ENCODE measurements around the gene ARL2BP. TPM values are rescaled to one million over a fixed set of nuclear protein-coding genes. Genes with fewer than 3 reads are reported as not detected.

The ARL2BP gene
- total RNA-seq, 1 donor from 2014 or later = 35.9 TPM

DNA sequence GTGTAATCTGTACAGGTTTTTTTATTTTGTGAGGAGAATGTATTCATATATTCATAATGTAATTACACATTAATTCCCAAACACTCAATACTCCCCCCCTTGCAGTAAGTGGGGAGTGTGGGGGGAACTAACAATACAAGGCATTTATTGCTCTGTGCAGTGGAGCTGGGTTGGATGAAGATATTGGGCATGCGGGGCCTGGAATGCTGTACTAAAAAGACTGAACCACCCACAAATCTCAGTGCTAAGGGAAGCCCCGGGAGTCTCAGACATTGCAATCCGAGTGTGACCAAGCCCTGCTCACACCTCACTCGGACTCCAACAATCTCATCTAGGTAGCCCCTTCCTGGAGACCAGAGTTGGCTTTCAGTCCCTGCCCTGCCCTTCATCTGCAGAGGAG lies 33.4 kb downstream of the ARL2BP start:
- Mint-ChIP-seq H3K4me3 (no peak overlapping the region), H3K27me3 (ENCODE audit: low read depth) (peaks cover 20% of the 10 kb centered on the region), H3K9me3 (no peaks in the 10 kb centered on the region), H3K4me1 (peaks cover 7% of the 10 kb centered on the region), H3K36me3 (no peaks in the 10 kb centered on the region), H3K27ac (no peak overlapping the region)
- no peak for DNase-seq (ENCODE audit: low spot score in 2 of 2, unreplicated experiment in 2 of 2)
- TF ChIP-seq, protein P1, sequence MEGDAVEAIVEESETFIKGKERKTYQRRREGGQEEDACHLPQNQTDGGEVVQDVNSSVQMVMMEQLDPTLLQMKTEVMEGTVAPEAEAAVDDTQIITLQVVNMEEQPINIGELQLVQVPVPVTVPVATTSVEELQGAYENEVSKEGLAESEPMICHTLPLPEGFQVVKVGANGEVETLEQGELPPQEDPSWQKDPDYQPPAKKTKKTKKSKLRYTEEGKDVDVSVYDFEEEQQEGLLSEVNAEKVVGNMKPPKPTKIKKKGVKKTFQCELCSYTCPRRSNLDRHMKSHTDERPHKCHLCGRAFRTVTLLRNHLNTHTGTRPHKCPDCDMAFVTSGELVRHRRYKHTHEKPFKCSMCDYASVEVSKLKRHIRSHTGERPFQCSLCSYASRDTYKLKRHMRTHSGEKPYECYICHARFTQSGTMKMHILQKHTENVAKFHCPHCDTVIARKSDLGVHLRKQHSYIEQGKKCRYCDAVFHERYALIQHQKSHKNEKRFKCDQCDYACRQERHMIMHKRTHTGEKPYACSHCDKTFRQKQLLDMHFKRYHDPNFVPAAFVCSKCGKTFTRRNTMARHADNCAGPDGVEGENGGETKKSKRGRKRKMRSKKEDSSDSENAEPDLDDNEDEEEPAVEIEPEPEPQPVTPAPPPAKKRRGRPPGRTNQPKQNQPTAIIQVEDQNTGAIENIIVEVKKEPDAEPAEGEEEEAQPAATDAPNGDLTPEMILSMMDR (IDR thresholded peaks at IDR 0.05; ENCODE audit: unreplicated experiment) = no peak

DNA sequence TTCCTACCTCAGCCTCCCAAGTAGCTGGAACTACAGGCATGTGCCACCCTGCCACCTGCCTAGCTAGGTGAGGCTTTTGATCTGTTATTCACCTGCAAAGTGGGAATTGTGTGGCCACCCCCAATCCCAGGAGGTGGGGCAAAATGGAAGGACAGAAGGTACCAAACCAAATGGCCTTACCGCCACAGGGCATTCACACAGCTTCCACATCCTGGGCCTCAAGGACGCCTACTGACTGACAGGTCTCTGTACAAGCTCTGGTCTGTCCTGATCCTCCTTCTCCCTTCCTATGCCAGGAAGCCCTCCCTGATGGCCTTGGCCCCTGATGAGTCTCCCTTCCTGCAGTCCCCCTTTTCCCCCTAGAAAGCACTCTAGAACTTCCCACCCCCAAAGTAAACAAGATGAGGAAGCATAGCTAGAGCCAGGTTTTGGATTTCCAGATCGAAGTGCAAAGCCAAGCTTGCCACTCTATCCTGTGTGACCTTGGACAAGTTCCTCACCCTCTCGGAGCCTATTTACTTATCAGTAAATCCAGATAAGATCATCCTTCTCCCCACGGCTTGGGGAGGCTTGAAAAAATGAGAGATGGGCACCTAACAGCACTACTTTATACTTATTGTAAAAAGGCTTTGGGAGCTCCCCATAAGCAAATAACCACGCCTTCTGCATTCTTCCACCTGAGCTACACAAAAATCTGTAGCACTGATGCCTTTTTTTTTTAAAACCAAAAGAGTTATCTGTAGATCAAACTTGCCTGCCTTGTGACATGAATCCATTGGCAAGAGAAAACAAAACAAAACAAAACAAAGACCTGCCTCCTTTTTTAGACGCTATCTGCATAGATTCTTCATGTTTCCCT lies 35.0 kb downstream of the ARL2BP start:
- TF ChIP-seq, protein P1 (IDR thresholded peaks at IDR 0.05; ENCODE audit: unreplicated experiment) = no peak
- peaks cover 12% of the 10 kb centered on the region for H3K4me1 Mint-ChIP-seq
- no peak for DNase-seq (ENCODE audit: low spot score in 2 of 2, unreplicated experiment in 2 of 2)
- H3K4me3 Mint-ChIP-seq = no peak overlapping the region
- H3K36me3 Mint-ChIP-seq = no peaks in the 10 kb centered on the region
- H3K9me3 Mint-ChIP-seq = no peaks in the 10 kb centered on the region
- H3K27me3 Mint-ChIP-seq (ENCODE audit: low read depth) = peaks cover 30% of the 10 kb centered on the region
- no peak overlapping the region for H3K27ac Mint-ChIP-seq

DNA sequence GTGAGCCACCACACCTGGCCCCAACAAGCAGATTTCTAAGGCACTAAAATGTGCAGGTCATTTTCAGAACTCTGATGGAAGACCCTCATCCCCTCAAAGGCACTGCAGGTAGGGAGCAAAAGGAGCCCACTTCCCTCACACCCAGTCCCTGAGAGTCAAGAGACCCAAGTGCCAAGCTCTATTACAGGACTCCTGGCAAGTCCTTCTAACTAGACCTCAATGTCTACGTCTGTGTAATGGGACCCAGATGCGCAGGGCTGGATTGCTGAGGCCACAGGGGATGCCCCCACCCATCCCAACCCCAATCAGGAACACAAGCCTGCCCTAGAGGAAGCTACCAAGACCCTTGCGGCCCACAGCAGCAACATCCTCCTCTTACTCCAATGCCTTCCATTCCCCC lies 36.7 kb downstream of the ARL2BP start:
- DNase-seq (ENCODE audit: low spot score in 2 of 2, unreplicated experiment in 2 of 2) = no peak
- peaks cover 35% of the 10 kb centered on the region for H3K27me3 Mint-ChIP-seq (ENCODE audit: low read depth)
- H3K9me3 Mint-ChIP-seq = no peaks in the 10 kb centered on the region
- TF ChIP-seq, protein P1 (IDR thresholded peaks at IDR 0.05; ENCODE audit: unreplicated experiment) = no peak
- no peak overlapping the region for H3K4me3 Mint-ChIP-seq
- no peaks in the 10 kb centered on the region for H3K36me3 Mint-ChIP-seq
- H3K27ac Mint-ChIP-seq = no peak overlapping the region
- peaks cover 12% of the 10 kb centered on the region for H3K4me1 Mint-ChIP-seq

DNA sequence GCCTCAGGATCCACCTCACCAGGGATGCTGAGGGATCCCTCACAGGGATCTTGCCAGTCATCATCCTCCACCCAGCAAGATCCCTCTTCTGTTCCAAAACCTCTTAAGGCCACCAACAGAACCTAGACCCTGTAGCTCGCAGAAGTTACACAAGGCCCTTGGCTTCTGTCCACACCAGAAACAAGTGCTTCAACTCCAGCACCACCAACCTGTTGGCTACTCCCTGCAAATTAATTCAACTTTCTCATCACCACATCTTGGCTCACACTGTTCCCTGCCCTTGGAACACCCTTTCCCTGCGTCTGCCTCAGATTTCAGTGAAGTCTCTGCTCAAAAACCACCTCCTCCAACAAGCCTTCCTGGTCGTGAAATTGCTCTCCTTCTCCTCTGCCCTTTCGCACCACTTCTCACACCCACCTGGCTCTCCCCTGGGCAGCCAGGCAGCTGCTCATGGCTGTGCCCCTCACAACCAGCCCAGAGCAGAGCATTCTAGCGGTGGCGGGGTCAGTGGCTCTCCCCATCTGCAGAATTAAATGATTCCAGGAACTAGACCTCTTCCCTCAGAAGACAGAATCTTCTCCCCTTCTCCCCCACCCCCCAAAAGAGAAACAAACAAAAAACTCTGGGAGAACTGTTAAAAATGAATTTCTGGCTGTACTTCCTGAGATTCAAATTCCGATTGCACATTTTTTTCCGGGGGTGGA lies 37.6 kb downstream of the ARL2BP start:
- peaks cover 10% of the 10 kb centered on the region for H3K4me1 Mint-ChIP-seq
- TF ChIP-seq, protein P1 (IDR thresholded peaks at IDR 0.05; ENCODE audit: unreplicated experiment) = no peak
- no peak overlapping the region for H3K27ac Mint-ChIP-seq
- H3K36me3 Mint-ChIP-seq = no peaks in the 10 kb centered on the region
- no peaks in the 10 kb centered on the region for H3K9me3 Mint-ChIP-seq
- no peak overlapping the region for H3K4me3 Mint-ChIP-seq
- peaks cover 35% of the 10 kb centered on the region for H3K27me3 Mint-ChIP-seq (ENCODE audit: low read depth)
- DNase-seq (ENCODE audit: low spot score in 2 of 2, unreplicated experiment in 2 of 2) = no peak

DNA sequence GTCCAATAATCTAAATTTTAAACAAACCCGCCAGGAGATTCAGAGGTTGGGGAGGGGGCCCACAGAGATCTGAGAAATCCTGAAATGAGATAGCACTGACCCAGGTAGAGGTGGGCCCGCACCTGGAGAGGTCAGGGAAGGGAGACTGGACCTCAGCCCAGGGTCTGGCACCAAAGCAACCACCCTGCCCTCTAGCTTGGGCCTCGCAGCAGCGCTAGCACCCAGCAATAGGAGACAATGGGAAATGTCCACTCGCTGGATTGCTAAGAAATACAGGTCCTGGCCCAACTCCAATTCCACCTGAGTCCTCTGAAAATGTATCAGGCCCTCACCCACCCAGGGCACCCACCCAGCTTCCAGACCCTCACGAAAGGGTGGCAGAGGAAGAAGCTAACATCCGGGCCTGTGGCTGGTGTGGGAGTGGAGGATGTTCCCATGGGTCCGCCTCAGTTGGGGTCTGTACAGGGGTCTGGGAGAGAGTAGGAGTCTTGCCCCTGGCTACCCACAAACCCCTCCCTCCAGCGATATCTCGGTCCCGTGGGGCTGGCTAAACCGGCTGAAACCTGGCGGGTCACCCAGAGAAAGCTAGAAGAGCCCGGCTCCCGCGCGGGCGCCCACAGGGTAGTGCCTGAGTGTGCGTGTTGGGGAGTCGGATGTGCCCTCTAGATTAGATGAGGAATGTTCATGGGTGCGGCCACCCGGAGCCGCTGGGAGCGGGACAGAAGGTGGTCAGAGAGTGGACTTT lies 38.3 kb downstream of the ARL2BP start:
- no peak overlapping the region for H3K27ac Mint-ChIP-seq
- H3K27me3 Mint-ChIP-seq (ENCODE audit: low read depth) = peaks cover 35% of the 10 kb centered on the region
- H3K4me3 Mint-ChIP-seq = peak overlapping the region; percentile 64
- H3K4me1 Mint-ChIP-seq = peaks cover 5% of the 10 kb centered on the region
- H3K36me3 Mint-ChIP-seq = no peaks in the 10 kb centered on the region
- TF ChIP-seq, protein P1 (IDR thresholded peaks at IDR 0.05; ENCODE audit: unreplicated experiment) = no peak
- no peaks in the 10 kb centered on the region for H3K9me3 Mint-ChIP-seq
- DNase-seq (ENCODE audit: low spot score in 2 of 2, unreplicated experiment in 2 of 2) = no peak
